Left forelimb (tissue), 1 donor: Measurements from ENCODE around the gene LRRC75A.
"Not testable (repeated sequence)": the region's sequence is repeated elsewhere in the genome, so short reads cannot be mapped to it uniquely, and the experiment has no call there.

ENCODE experiments used
- DNase-seq: peaks from one replicate; pipeline ENCODE4 v3.0.0-alpha.2; 2018; ENCODE audit warnings: low spot score

LRRC75A gene

GRCh38 chr17:16491703-16492612, at the start of gene LRRC75A:
Gene LRRC75A, minus strand, starts transcription at chr17:16492193. Its CDS starts 203 bp downstream, at chr17:16491990.
- DNase-seq: peak; percentile 76

- DNase-seq: no peak
Observed at GRCh38 chr17:16537130-16537458, 45.1 kb upstream of the LRRC75A start.

- DNase-seq: no peak
Observed at GRCh38 chr17:16534236-16534635, 42.2 kb upstream of the LRRC75A start.

GRCh38 chr17:16529906-16530305, 37.9 kb upstream of the LRRC75A start:
- no peak for DNase-seq

GRCh38 chr17:16527298-16527697, 35.3 kb upstream of the LRRC75A start:
- DNase-seq: no peak

- DNase-seq: not testable (repeated sequence)
Observed at GRCh38 chr17:16525556-16525955, 33.6 kb upstream of the LRRC75A start.

GRCh38 chr17:16521070-16521727, 29.2 kb upstream of the LRRC75A start:
- DNase-seq: peak; percentile 85

- no peak for DNase-seq
Observed at GRCh38 chr17:16519021-16519420, 27.0 kb upstream of the LRRC75A start.

GRCh38 chr17:16517477-16517876, 25.5 kb upstream of the LRRC75A start:
- DNase-seq: no peak

GRCh38 chr17:16516594-16517051, 24.6 kb upstream of the LRRC75A start:
- no peak for DNase-seq

- DNase-seq: no peak
Observed at GRCh38 chr17:16515933-16516332, 23.9 kb upstream of the LRRC75A start.

GRCh38 chr17:16513873-16514272, 21.9 kb upstream of the LRRC75A start:
- no peak for DNase-seq

GRCh38 chr17:16512011-16512410, 20.0 kb upstream of the LRRC75A start:
- no peak for DNase-seq

GRCh38 chr17:16511593-16511992, 19.6 kb upstream of the LRRC75A start:
- DNase-seq: no peak

GRCh38 chr17:16507918-16508533, 16.0 kb upstream of the LRRC75A start:
- no peak for DNase-seq

GRCh38 chr17:16506188-16506587, 14.2 kb upstream of the LRRC75A start:
- DNase-seq: no peak

GRCh38 chr17:16504984-16505383, 13.0 kb upstream of the LRRC75A start:
- DNase-seq: no peak

GRCh38 chr17:16496820-16497489, 5.0 kb upstream of the LRRC75A start:
- no peak for DNase-seq

- DNase-seq: no peak
Observed at GRCh38 chr17:16495980-16496819, 4.2 kb upstream of the LRRC75A start.

- no peak for DNase-seq
Observed at GRCh38 chr17:16495561-16495960, 3.6 kb upstream of the LRRC75A start.

- DNase-seq: no peak
Observed at GRCh38 chr17:16494059-16494458, 2.1 kb upstream of the LRRC75A start.
